K562 (cell line): ENCODE results near the gene NINJ1. TPM values are rescaled to one million over a fixed set of nuclear protein-coding genes. Genes with fewer than 3 reads are reported as not detected.

ENCODE experiments used
- CBFB ChIP-seq: sonication (generic); formaldehyde crosslinking; IDR thresholded peaks from 2 replicates; pipeline ENCODE4 v1.4.0; 2020; ENCODE audit warnings: mild to moderate bottlenecking, missing genetic modification reagents
- CHD1 ChIP-seq: fragments of 200-600 bp; sonication (generic); IDR thresholded peaks from one replicate; pipeline ENCODE4 v1.6.1; 2012; ENCODE audit warnings: mild to moderate bottlenecking, moderate library complexity, low read length, inconsistent platforms
- E2F4 ChIP-seq: sonication (generic); formaldehyde crosslinking; IDR thresholded peaks from 2 replicates; pipeline ENCODE4 v1.8.0; 2022; ENCODE audit warnings: mild to moderate bottlenecking, low read depth, missing genetic modification reagents
- ELK3 ChIP-seq: fragments of 450-650 bp; formaldehyde crosslinking; IDR thresholded peaks from 2 replicates; pipeline ENCODE4 v1.4.0; 2020; ENCODE audit warnings: mild to moderate bottlenecking
- JUND ChIP-seq, 2 experiments: IDR thresholded peaks; 2 replicates in 1 of 2; 3 replicates in 1 of 2; pipeline ENCODE4 v1.6.1; 2011; ENCODE audit warnings: borderline replicate concordance in 2 of 2, low read depth in 2 of 2, low read length in 2 of 2, improper control_type of control experiment in 1 of 2, missing biosample characterization in 1 of 2, missing genetic modification characterization in 1 of 2, missing genetic modification reagents in 1 of 2
- MCM2 ChIP-seq: fragments of 450-650 bp; IDR thresholded peaks from 2 replicates; pipeline ENCODE4 v1.6.1; 2017; ENCODE audit warnings: low read depth, mild to moderate bottlenecking
- MIER1 ChIP-seq: fragments of 450-650 bp; IDR thresholded peaks from 2 replicates; pipeline ENCODE4 v1.6.1; 2016; ENCODE audit warnings: antibody characterized with exemption, mild to moderate bottlenecking, low read depth
- MXD1 ChIP-seq: fragments of 250-450 bp; sonication (Bioruptor Pico); IDR thresholded peaks from 2 replicates; pipeline ENCODE4 v1.8.0; 2021; ENCODE audit warnings: borderline replicate concordance, mild to moderate bottlenecking, moderate library complexity; ENCODE audit not compliant: poor library complexity, severe bottlenecking
- PCBP2 ChIP-seq: fragments of 200-400 bp; formaldehyde crosslinking; IDR thresholded peaks from 2 replicates; pipeline ENCODE4 v1.6.1; 2018; ENCODE audit warnings: low read length, low read depth, mild to moderate bottlenecking, moderate library complexity; ENCODE audit not compliant: poor library complexity, severe bottlenecking
- POLR3G ChIP-seq: IDR thresholded peaks from 2 replicates; pipeline ENCODE4 v1.6.1; 2011; ENCODE audit not compliant: insufficient read length, insufficient replicate concordance; ENCODE audit errors: extremely low read depth
- SIN3A ChIP-seq, 2 experiments: fragments of 150-350 bp in 1 of 2; IDR thresholded peaks; 2 replicates each; pipeline ENCODE4 v1.6.1; 2011 to 2016; ENCODE audit warnings: borderline replicate concordance in 2 of 2, low read depth in 2 of 2, low read length in 2 of 2, mild to moderate bottlenecking in 2 of 2, moderate library complexity in 2 of 2; ENCODE audit not compliant: control insufficient read depth in 1 of 2
- SLC30A9 ChIP-seq: fragments of 250-450 bp; sonication (Bioruptor Pico); IDR thresholded peaks from 2 replicates; pipeline ENCODE4 v1.8.0; 2022; ENCODE audit warnings: mild to moderate bottlenecking, moderate library complexity
- SMAD3 ChIP-seq: fragments of 450-650 bp; formaldehyde crosslinking; conservative IDR thresholded peaks from 2 replicates; pipeline ENCODE4 v1.4.0; 2020; ENCODE audit warnings: mild to moderate bottlenecking
- TCF7 ChIP-seq: sonication (generic); IDR thresholded peaks from 2 replicates; pipeline ENCODE4 v1.6.1; 2016; ENCODE audit warnings: antibody characterized with exemption, borderline replicate concordance
- ZFP1 ChIP-seq: fragments of 450-650 bp; formaldehyde crosslinking; IDR thresholded peaks from 2 replicates; pipeline ENCODE4 v1.4.0; 2020; ENCODE audit warnings: mild to moderate bottlenecking, mixed read lengths
- ZNF184 ChIP-seq: sonication (generic); formaldehyde crosslinking; IDR thresholded peaks from 2 replicates; pipeline ENCODE4 v1.5.0; 2020; ENCODE audit warnings: missing genetic modification reagents
- ZNF324 ChIP-seq: fragments of 250-450 bp; sonication (Bioruptor Pico); IDR thresholded peaks from 2 replicates; pipeline ENCODE4 v1.4.0; 2020; ENCODE audit warnings: mild to moderate bottlenecking
- ZNF408 ChIP-seq: fragments of 250-450 bp; sonication (Bioruptor Pico); IDR thresholded peaks from 2 replicates; pipeline ENCODE4 v1.4.0; 2020; ENCODE audit warnings: low read depth, mild to moderate bottlenecking, moderate library complexity
- ZNF436 ChIP-seq: fragments of 250-450, 450-650 bp; sonication (Bioruptor Pico); formaldehyde crosslinking; IDR thresholded peaks from 2 replicates; pipeline ENCODE4 v1.7.0; 2020; ENCODE audit warnings: mild to moderate bottlenecking
- ZNF717 ChIP-seq: fragments of 250-450 bp; sonication (Bioruptor Pico); IDR thresholded peaks from 2 replicates; pipeline ENCODE4 v1.5.0; 2021
- polyA plus RNA-seq, 8 experiments: library from polyadenylated mRNA; depleted of rRNA in 4 of 8; stranded (reverse) in 5 of 8; unstranded in 3 of 8; fragments of >200 nt; fragmentation: Nextera tagmentation in 2 of 8; fragmentation: Illumina TruSeq in 1 of 8; extraction: Ambion mirVana in 2 of 8; extraction: Trizol in 1 of 8; gene quantifications; 2 replicates each; pipeline versions ENCODE4 v1.2.1 to v1.2.3, GENCODE V29; 2011 to 2014; ENCODE audit warnings: inconsistent platforms in 1 of 8, missing spikeins in 1 of 8
- total RNA-seq, 7 experiments: library from RNA; depleted of rRNA in 6 of 7; stranded (reverse); fragments of >200 nt in 6 of 7; fragmentation: Illumina TruSeq in 2 of 7; extraction: Trizol in 2 of 7; gene quantifications; 2 replicates each; pipeline versions ENCODE4 v1.2.1 to v1.2.3, GENCODE V29; 2011 to 2021; ENCODE audit warnings: low replicate concordance in 1 of 7
- TF ChIP-seq, protein P1 (sequence below): fragments of 450-650 bp; formaldehyde crosslinking; IDR thresholded peaks from 2 replicates; pipeline ENCODE4 v1.4.0; 2022; ENCODE audit warnings: missing genetic modification characterization
- TF ChIP-seq, protein P2 (sequence below): fragments of 450-650 bp; IDR thresholded peaks from 2 replicates; pipeline ENCODE4 v1.6.1; 2014; ENCODE audit warnings: low read depth, mild to moderate bottlenecking, moderate library complexity, borderline replicate concordance

The NINJ1 gene
- total and polyA plus RNA-seq, 9 of the 15 experiments (the other 6 are each of a cell fraction or from before 2014, with no cell fraction given), result 0.13 to 8.4 (median 4.9) TPM

DNA sequence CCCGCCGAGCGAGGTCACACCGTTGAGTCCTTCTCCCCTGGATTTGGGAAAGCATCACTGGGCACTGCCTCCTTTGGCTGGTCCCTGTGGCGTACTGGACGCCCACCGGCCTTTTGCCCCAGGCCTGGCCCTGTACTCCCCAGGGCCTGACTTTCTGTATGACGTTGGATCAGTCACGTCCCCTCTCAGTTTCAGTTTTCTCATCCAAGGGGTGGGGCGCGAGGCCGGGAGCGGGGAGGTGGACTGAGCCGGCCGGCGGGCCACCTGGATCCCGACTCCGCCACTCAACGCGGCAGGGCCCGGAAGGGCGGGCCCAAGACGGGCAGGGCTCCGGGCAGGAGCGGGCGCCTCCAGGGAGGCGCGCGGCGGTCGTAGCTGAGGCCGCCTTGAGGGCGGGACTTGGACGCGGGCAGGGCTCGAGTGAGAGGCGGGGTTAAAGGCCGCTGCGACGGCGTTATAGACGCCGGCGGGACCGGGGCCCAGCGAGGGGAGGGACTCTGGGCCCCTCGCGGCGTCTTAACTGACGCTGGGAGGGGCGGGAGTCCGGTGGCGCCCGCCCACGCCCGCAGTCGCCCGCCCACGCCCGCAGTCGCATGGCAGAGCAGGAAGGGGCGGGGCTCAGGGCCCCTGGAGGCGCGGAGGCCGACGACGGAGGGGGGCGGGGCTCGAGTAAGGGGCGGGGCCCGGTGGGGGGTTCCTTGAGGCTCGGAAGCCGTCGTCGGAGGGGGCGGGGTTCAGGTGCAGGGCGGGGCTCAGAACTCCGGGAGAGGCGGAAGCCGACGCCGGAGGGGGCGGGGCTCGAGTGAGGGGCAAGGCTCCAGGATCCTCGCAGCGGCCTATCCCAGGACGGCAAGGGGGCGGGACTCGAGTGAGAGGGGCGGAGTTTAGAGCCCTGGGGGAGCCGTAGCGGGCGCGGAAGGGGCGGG lies 38.6 kb downstream of the NINJ1 start (continued):
- TF ChIP-seq E2F4 (CRISPR knock-in tag) (no peak), POLR3G (no peak), ZNF184 (no peak), ZNF717 (CRISPR knock-in tag) (no peak), JUND (IDR thresholded peaks at IDR 0.05; ENCODE audit: borderline replicate concordance, low read depth, low read length) (no peak), JUND (tag; IDR thresholded peaks at IDR 0.05; ENCODE audit: borderline replicate concordance, low read depth, low read length) (no peak), PCBP2 (no peak), ZNF408 (no peak), SIN3A (IDR thresholded peaks at IDR 0.05; ENCODE audit: borderline replicate concordance in 2 of 2, control insufficient read depth in 1 of 2, low read depth in 2 of 2, low read length in 2 of 2) (no peak), SLC30A9 (CRISPR knock-in tag) (no peak), MXD1 (CRISPR knock-in tag) (no peak), CHD1 (peak; percentile 48), ELK3 (CRISPR knock-in tag) (no peak), CBFB (CRISPR knock-in tag) (no peak), ZNF436 (CRISPR knock-in tag) (no peak), SMAD3 (CRISPR knock-in tag) (no peak), ZNF324 (CRISPR knock-in tag) (no peak), MIER1 (no peak), ZFP1 (CRISPR knock-in tag) (peak; percentile 56; the same call in 1 of the 2 replicates), TCF7 (no peak), MCM2 (no peak)
- TF ChIP-seq, protein P1, sequence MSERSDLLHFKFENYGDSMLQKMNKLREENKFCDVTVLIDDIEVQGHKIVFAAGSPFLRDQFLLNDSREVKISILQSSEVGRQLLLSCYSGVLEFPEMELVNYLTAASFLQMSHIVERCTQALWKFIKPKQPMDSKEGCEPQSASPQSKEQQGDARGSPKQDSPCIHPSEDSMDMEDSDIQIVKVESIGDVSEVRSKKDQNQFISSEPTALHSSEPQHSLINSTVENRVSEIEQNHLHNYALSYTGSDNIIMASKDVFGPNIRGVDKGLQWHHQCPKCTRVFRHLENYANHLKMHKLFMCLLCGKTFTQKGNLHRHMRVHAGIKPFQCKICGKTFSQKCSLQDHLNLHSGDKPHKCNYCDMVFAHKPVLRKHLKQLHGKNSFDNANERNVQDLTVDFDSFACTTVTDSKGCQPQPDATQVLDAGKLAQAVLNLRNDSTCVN, result no peak
- TF ChIP-seq, protein P2, sequence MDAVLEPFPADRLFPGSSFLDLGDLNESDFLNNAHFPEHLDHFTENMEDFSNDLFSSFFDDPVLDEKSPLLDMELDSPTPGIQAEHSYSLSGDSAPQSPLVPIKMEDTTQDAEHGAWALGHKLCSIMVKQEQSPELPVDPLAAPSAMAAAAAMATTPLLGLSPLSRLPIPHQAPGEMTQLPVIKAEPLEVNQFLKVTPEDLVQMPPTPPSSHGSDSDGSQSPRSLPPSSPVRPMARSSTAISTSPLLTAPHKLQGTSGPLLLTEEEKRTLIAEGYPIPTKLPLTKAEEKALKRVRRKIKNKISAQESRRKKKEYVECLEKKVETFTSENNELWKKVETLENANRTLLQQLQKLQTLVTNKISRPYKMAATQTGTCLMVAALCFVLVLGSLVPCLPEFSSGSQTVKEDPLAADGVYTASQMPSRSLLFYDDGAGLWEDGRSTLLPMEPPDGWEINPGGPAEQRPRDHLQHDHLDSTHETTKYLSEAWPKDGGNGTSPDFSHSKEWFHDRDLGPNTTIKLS, result no peak
